Measurements from ENCODE around the gene KRT10. TPM values are rescaled to one million over a fixed set of nuclear protein-coding genes. Genes with fewer than 3 reads are reported as not detected.

The KRT10 gene
- total RNA-seq, 1 experiment from 2014 or later, result 28.4 TPM

DNA sequence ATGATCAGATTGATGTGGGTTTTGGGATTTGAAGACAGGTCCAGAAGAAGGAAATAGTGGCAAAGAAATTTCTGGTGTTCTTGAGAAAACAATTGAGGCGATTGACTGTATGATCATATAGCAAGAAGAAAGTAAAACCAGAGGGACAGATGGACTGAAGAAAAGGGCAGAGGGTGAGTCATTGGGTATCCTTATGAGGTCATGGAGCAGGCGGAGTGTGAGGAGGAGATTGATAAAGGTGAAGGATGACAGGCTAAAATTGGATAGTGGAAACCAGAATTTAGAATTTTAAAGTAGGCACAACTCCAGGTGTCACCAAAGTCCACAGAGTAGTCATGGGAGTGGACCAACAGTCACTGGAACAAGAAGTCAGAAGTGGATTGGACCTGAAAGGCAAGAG is 21.3 kb downstream of the KRT10 start:
- Histone ChIP-seq H3K9ac (ENCODE audit: extremely low read depth, insufficient read length, low read length) (no peak overlapping the region), H4K5ac (ENCODE audit: insufficient read length, low read depth, low read length) (no peak overlapping the region), H2BK20ac (ENCODE audit: low read depth, low read length, poor library complexity, severe bottlenecking) (no peak overlapping the region), H2BK120ac (ENCODE audit: low read depth, low read length, poor library complexity, severe bottlenecking) (no peak overlapping the region), H3K4me1 (ENCODE audit: insufficient read depth, low read length) (no peaks in the 10 kb centered on the region), H3K14ac (ENCODE audit: insufficient read depth, low read length) (no peak overlapping the region), H2BK5ac (ENCODE audit: insufficient read length, low read length) (no peak overlapping the region), H3T11ph (ENCODE audit: low read length) (no peak overlapping the region), H2BK12ac (ENCODE audit: insufficient read length, low read depth, low read length) (no peak overlapping the region), H3K23ac (ENCODE audit: insufficient read length, low read depth, low read length) (no peak overlapping the region), H3K79me2 (ENCODE audit: insufficient read depth, low read length) (no peaks in the 10 kb centered on the region), H4K91ac (ENCODE audit: insufficient read length, low read depth, low read length) (no peak overlapping the region), H2AFZ (ENCODE audit: low read length) (no peak overlapping the region), H2BK15ac (ENCODE audit: low read depth, low read length) (no peak overlapping the region), H3K18ac (ENCODE audit: insufficient read length, low read depth, low read length) (no peak overlapping the region), H3K9me3 (ENCODE audit: control insufficient read depth, low read depth, low read length) (no peaks in the 10 kb centered on the region), H3K27ac (ENCODE audit: insufficient read length, low read depth, low read length) (no peak overlapping the region), H4K8ac (replicated peaks; ENCODE audit: insufficient read length, low read depth, low read length) (no peak overlapping the region), H3K27me3 (ENCODE audit: insufficient read depth, low read length) (no peaks in the 10 kb centered on the region), H3K4ac (ENCODE audit: low read depth, low read length) (no peak overlapping the region), H3K56ac (ENCODE audit: insufficient read length, low read depth, low read length) (no peak overlapping the region), H3K23me2 (ENCODE audit: insufficient read length, low read depth, low read length, poor library complexity, severe bottlenecking) (no peaks in the 10 kb centered on the region), H3K79me1 (ENCODE audit: insufficient read depth, low read depth, low read length, poor library complexity, severe bottlenecking) (no peaks in the 10 kb centered on the region), H2AK5ac (ENCODE audit: insufficient read length, low read length) (no peak overlapping the region), H3K4me2 (ENCODE audit: insufficient read depth, insufficient read length, low read length) (no peak overlapping the region), H4K20me1 (ENCODE audit: control insufficient read depth, insufficient read depth, insufficient read length) (no peaks in the 10 kb centered on the region)
- Mint-ChIP-seq H3K4me3 (no peak overlapping the region), H3K27me3 (ENCODE audit: low read depth) (peaks cover 32% of the 10 kb centered on the region), H3K36me3 (ENCODE audit: insufficient read depth in 1 of 3, low read depth in 3 of 3) (no peaks in the 10 kb centered on the region), H3K27ac (no peak overlapping the region), H3K4me1 (peaks cover 0 to 2% of the 10 kb centered on the region in 2 experiments; a peak in 1 of 4 replicates), H3K9me3 (peaks cover 0 to 4% of the 10 kb centered on the region in 2 experiments; a peak in 2 of 5 replicates)
- TF ChIP-seq, protein P1, sequence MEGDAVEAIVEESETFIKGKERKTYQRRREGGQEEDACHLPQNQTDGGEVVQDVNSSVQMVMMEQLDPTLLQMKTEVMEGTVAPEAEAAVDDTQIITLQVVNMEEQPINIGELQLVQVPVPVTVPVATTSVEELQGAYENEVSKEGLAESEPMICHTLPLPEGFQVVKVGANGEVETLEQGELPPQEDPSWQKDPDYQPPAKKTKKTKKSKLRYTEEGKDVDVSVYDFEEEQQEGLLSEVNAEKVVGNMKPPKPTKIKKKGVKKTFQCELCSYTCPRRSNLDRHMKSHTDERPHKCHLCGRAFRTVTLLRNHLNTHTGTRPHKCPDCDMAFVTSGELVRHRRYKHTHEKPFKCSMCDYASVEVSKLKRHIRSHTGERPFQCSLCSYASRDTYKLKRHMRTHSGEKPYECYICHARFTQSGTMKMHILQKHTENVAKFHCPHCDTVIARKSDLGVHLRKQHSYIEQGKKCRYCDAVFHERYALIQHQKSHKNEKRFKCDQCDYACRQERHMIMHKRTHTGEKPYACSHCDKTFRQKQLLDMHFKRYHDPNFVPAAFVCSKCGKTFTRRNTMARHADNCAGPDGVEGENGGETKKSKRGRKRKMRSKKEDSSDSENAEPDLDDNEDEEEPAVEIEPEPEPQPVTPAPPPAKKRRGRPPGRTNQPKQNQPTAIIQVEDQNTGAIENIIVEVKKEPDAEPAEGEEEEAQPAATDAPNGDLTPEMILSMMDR (conservative IDR thresholded peaks at IDR 0.05), result no peak
- no CpG with 5 or more reads among the region's 2 CpGs for WGBS (ENCODE audit: extremely low coverage, insufficient read length, low lambda C conversion rate)
- DNase-seq, result no peak

Measured in H9 (cell line).